ENCODE data around the gene ARHGEF35.

GRCh38 chr7:144174613-144175012 is 21.0 kb downstream of the ARHGEF35 start:
- TF ChIP-seq, protein P1, sequence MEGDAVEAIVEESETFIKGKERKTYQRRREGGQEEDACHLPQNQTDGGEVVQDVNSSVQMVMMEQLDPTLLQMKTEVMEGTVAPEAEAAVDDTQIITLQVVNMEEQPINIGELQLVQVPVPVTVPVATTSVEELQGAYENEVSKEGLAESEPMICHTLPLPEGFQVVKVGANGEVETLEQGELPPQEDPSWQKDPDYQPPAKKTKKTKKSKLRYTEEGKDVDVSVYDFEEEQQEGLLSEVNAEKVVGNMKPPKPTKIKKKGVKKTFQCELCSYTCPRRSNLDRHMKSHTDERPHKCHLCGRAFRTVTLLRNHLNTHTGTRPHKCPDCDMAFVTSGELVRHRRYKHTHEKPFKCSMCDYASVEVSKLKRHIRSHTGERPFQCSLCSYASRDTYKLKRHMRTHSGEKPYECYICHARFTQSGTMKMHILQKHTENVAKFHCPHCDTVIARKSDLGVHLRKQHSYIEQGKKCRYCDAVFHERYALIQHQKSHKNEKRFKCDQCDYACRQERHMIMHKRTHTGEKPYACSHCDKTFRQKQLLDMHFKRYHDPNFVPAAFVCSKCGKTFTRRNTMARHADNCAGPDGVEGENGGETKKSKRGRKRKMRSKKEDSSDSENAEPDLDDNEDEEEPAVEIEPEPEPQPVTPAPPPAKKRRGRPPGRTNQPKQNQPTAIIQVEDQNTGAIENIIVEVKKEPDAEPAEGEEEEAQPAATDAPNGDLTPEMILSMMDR (IDR thresholded peaks at IDR 0.05), result no peak
- TF ChIP-seq POLR2A (IDR thresholded peaks at IDR 0.05), result no peak

Measured in gastroesophageal sphincter (tissue), 3 donors.